ENCODE measurements around the gene LIPM.

DNA sequence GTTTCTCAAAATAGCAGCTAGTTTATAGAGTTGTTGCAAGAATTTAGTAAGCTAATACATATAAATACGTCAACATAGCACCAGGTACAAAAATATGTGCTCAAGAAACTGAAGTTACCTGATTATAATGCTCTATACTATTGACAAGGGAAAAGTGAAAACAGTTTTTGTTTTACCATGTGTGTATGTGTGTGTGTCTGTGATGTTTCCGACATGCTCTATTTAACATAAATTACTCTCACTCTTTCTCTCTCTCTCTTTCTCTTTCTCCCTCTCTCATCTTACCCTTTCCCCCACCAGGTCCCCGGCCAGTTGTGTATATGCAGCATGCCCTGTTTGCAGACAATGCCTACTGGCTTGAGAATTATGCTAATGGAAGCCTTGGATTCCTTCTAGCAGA, 38.4 kb upstream of the LIPM start:
- no peak for TF ChIP-seq CTCF (conservative IDR thresholded peaks at IDR 0.05; ENCODE audit: low read length)
- TF ChIP-seq EZH2phosphoT487 (IDR thresholded peaks at IDR 0.05; ENCODE audit: borderline replicate concordance), result no peak
